ENCODE data around the gene ETHE1.

DNA sequence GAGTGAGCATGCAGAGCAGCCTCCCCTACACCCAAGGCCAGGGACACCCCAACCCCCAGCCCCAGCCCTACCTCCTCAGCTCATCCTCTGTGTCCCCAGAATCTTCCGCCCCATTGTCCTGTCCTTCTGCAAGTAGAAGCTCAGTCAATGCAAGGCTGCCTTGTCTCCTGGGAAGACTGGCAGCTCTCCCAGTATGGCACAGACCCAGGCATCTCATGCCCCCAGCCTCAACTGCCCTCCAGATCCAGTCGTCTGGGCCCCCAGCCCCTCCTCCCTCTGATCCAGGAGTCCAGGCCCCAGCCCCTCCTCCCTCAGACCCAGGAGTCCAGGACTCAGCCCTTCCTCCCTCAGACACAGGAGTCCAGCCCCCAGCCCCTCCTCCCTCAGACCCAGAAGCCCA lies 19.0 kb upstream of the ETHE1 start:
- TF ChIP-seq EZH2 (IDR thresholded peaks at IDR 0.05; ENCODE audit: borderline replicate concordance, low read length): no peak
- TF ChIP-seq, protein P1, sequence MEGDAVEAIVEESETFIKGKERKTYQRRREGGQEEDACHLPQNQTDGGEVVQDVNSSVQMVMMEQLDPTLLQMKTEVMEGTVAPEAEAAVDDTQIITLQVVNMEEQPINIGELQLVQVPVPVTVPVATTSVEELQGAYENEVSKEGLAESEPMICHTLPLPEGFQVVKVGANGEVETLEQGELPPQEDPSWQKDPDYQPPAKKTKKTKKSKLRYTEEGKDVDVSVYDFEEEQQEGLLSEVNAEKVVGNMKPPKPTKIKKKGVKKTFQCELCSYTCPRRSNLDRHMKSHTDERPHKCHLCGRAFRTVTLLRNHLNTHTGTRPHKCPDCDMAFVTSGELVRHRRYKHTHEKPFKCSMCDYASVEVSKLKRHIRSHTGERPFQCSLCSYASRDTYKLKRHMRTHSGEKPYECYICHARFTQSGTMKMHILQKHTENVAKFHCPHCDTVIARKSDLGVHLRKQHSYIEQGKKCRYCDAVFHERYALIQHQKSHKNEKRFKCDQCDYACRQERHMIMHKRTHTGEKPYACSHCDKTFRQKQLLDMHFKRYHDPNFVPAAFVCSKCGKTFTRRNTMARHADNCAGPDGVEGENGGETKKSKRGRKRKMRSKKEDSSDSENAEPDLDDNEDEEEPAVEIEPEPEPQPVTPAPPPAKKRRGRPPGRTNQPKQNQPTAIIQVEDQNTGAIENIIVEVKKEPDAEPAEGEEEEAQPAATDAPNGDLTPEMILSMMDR (conservative IDR thresholded peaks at IDR 0.05 in 1 of 2, IDR thresholded peaks at IDR 0.05 in 1 of 2; ENCODE audit: extremely low read depth in 1 of 2, insufficient read depth in 1 of 2, low read depth in 1 of 2, low read length in 2 of 2): no peak
